OCI-LY1 (cell line): ENCODE measurements around the gene WDPCP.

Experiments
- EZH2 ChIP-seq: fragments of 200-600 bp; sonication (generic), shearing (Covaris generic); IDR thresholded peaks from 2 replicates; pipeline ENCODE4 v1.8.0; 2017; ENCODE audit warnings: borderline replicate concordance, mixed run types, mild to moderate bottlenecking, antibody characterized with exemption, low read length, moderate library complexity, mixed read lengths
- TF ChIP-seq, protein P1 (sequence below): fragments of 200-600 bp; sonication (generic), shearing (Covaris generic); IDR thresholded peaks from 2 replicates; pipeline ENCODE4 v1.5.1; 2017; ENCODE audit warnings: mild to moderate bottlenecking, antibody characterized with exemption, low read length, moderate library complexity, mixed read lengths

GRCh38 chr2:63613391-63613901 lies 25.2 kb upstream of the WDPCP start:
- TF ChIP-seq, protein P1, sequence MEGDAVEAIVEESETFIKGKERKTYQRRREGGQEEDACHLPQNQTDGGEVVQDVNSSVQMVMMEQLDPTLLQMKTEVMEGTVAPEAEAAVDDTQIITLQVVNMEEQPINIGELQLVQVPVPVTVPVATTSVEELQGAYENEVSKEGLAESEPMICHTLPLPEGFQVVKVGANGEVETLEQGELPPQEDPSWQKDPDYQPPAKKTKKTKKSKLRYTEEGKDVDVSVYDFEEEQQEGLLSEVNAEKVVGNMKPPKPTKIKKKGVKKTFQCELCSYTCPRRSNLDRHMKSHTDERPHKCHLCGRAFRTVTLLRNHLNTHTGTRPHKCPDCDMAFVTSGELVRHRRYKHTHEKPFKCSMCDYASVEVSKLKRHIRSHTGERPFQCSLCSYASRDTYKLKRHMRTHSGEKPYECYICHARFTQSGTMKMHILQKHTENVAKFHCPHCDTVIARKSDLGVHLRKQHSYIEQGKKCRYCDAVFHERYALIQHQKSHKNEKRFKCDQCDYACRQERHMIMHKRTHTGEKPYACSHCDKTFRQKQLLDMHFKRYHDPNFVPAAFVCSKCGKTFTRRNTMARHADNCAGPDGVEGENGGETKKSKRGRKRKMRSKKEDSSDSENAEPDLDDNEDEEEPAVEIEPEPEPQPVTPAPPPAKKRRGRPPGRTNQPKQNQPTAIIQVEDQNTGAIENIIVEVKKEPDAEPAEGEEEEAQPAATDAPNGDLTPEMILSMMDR = no peak
- TF ChIP-seq EZH2 = no peak
